Neural progenitor cell (in vitro differentiated cells): ENCODE data around the gene SCIN. TPM values are rescaled to one million over a fixed set of nuclear protein-coding genes. Genes with fewer than 3 reads are reported as not detected.

Source experiments
- DNase-seq: peaks from one replicate; pipeline ENCODE4 v3.0.0-alpha.2; 2016; ENCODE audit warnings: low spot score
- H2AFZ ChIP-seq: fragments of 200-600 bp; sonication (generic); replicated peaks from 2 replicates; pipeline ENCODE4 v1.6.1; 2016; ENCODE audit warnings: antibody characterized with exemption
- H3F3A ChIP-seq: fragments of 200-600 bp; sonication (generic); 2 replicates; pipeline ENCODE4 v1.6.1; 2016; ENCODE audit warnings: antibody characterized with exemption, low read depth
- H3K27ac ChIP-seq: fragments of 200-600 bp; sonication (generic); 2 replicates; pipeline ENCODE4 v1.5.1; 2016; ENCODE audit warnings: mild to moderate bottlenecking
- H3K27me3 ChIP-seq: fragments of 200-600 bp; sonication (generic); 2 replicates; pipeline ENCODE4 v1.6.1; 2016; ENCODE audit warnings: mild to moderate bottlenecking, moderate library complexity
- H3K36me3 ChIP-seq: fragments of 200-600 bp; sonication (generic); 2 replicates; pipeline ENCODE4 v1.5.1; 2016
- H3K4me1 ChIP-seq: fragments of 200-600 bp; sonication (generic); 2 replicates; pipeline ENCODE4 v1.6.1; 2016; ENCODE audit warnings: mixed run types
- H3K4me2 ChIP-seq: fragments of 200-600 bp; sonication (generic); 2 replicates; pipeline ENCODE4 v1.6.1; 2016
- H3K4me3 ChIP-seq: fragments of 200-600 bp; sonication (generic); 2 replicates; pipeline ENCODE4 v1.5.1; 2016
- H3K79me2 ChIP-seq: fragments of 200-600 bp; sonication (generic); 2 replicates; pipeline ENCODE4 v1.6.1; 2016; ENCODE audit warnings: low read depth
- H3K9ac ChIP-seq: fragments of 200-600 bp; sonication (generic); 2 replicates; pipeline ENCODE4 v1.6.1; 2016
- H3K9me3 ChIP-seq: fragments of 200-600 bp; sonication (generic); 2 replicates; pipeline ENCODE4 v1.5.1; 2016; ENCODE audit warnings: low read depth
- H4K20me1 ChIP-seq: fragments of 200-600 bp; sonication (generic); 2 replicates; pipeline ENCODE4 v1.6.1; 2016; ENCODE audit warnings: low read depth
- H3K27ac Mint-ChIP-seq: 3 replicates; pipeline ENCODE4 v1.8.0; 2021; ENCODE audit warnings: mixed read lengths
- H3K27me3 Mint-ChIP-seq: 2 replicates; pipeline ENCODE4 v1.8.0; 2022; ENCODE audit warnings: low read depth, mild to moderate bottlenecking, inconsistent platforms, moderate library complexity, mixed read lengths; ENCODE audit not compliant: insufficient read depth
- H3K36me3 Mint-ChIP-seq: 3 replicates; pipeline ENCODE4 v1.8.0; 2021; ENCODE audit warnings: mixed read lengths
- H3K4me1 Mint-ChIP-seq: 3 replicates; pipeline ENCODE4 v1.8.0; 2021; ENCODE audit warnings: mixed read lengths
- H3K4me3 Mint-ChIP-seq: 3 replicates; pipeline ENCODE4 v1.8.0; 2021; ENCODE audit warnings: mild to moderate bottlenecking, moderate library complexity, mixed read lengths
- H3K9me3 Mint-ChIP-seq: 3 replicates; pipeline ENCODE4 v1.8.0; 2020; ENCODE audit warnings: mixed read lengths
- CTCF ChIP-seq: fragments of 200-600 bp; sonication (generic); IDR thresholded peaks from 2 replicates; pipeline ENCODE4 v1.5.1; 2017; ENCODE audit warnings: antibody characterized with exemption, mild to moderate bottlenecking
- EZH2 ChIP-seq: fragments of 200-600 bp; sonication (generic); IDR thresholded peaks from 2 replicates; pipeline ENCODE4 v1.6.1; 2017; ENCODE audit warnings: antibody characterized with exemption, mild to moderate bottlenecking, moderate library complexity
- EZH2phosphoT487 ChIP-seq: fragments of 200-600 bp; sonication (generic); IDR thresholded peaks from 2 replicates; pipeline ENCODE4 v1.6.1; 2017; ENCODE audit warnings: antibody characterized with exemption
- total RNA-seq: library from RNA; depleted of rRNA; stranded (reverse); fragments of >200 nt; gene quantifications from 2 replicates; pipeline ENCODE4 v1.2.3, GENCODE V29; 2015; ENCODE audit warnings: low replicate concordance

SCIN gene
- total RNA-seq, 1 donor from 2014 or later, result not detected

DNA sequence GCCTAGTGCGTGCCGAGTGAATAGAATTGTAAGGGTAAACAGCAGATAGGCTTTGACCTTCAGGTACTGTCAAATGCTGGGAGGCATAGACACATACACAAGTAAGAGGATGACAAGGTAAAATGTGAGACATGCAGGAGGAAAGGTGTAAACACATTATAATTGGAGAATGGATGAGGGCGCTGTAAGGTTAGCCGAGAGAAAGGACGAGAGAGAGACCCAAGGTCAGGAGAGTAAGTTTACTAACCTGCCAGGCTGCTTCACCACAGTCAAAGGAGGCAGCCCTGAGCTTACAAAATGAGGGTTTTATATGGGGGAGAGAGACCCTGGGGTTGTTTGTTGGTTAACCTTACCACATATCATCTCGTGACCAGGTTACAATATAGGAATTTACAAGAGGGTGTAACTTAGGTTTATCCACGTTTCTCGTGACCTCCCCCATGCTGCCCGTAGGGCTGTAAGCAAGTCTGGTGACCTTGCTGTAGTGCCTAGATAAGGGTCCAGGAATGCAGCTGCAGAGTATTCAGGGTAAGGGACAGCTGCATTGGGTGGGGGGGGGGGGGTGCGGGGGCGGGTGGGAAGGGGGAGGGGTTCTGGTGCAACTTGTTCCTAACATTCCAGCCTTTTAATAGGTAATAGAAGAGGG lies 17.9 kb downstream of the SCIN start:
- Mint-ChIP-seq H3K27ac (no peak overlapping the region), H3K4me1 (no peaks in the 10 kb centered on the region), H3K27me3 (peaks cover 2% of the 10 kb centered on the region), H3K36me3 (no peaks in the 10 kb centered on the region), H3K9me3 (no peaks in the 10 kb centered on the region), H3K4me3 (no peak overlapping the region)
- no peaks in the 10 kb centered on the region for H3K27me3 ChIP-seq
- no peak overlapping the region for H2AFZ ChIP-seq
- no peaks in the 10 kb centered on the region for H3F3A ChIP-seq
- H3K9me3 ChIP-seq, result no peaks in the 10 kb centered on the region
- no peak overlapping the region for H3K4me3 ChIP-seq
- H4K20me1 ChIP-seq, result no peaks in the 10 kb centered on the region
- TF ChIP-seq EZH2 (no peak), CTCF (no peak), EZH2phosphoT487 (no peak)
- H3K9ac ChIP-seq, result no peak overlapping the region
- H3K4me1 ChIP-seq, result no peaks in the 10 kb centered on the region
- H3K36me3 ChIP-seq, result no peaks in the 10 kb centered on the region
- H3K4me2 ChIP-seq, result no peak overlapping the region
- no peaks in the 10 kb centered on the region for H3K79me2 ChIP-seq
- no peak overlapping the region for H3K27ac ChIP-seq
- no peak for DNase-seq

DNA sequence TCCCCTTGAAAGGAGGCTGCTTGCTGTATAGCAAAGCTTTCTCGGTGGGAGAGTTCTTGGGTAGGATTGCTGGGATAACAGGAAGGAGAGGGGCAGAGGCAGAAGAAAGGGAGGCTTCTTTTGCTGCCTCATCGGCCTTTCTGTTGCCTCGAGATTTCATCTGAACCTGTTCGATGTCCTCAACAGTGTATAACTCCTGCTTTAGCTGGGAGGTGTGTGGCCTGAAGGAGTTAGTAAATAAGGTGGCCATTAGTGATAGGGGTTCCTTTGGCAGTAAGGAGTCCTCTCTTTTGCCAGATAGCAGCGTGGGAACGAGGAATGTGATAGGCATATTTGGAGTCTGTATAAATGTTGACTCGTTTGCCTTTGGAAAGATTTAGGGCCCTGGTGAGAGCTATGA lies 20.0 kb downstream of the SCIN start:
- Histone ChIP-seq H3K4me3 (no peak overlapping the region), H3K27ac (no peak overlapping the region), H4K20me1 (no peaks in the 10 kb centered on the region), H3K79me2 (no peaks in the 10 kb centered on the region), H3K9me3 (no peaks in the 10 kb centered on the region), H3K4me2 (no peak overlapping the region), H2AFZ (no peak overlapping the region), H3K27me3 (no peaks in the 10 kb centered on the region), H3K36me3 (no peaks in the 10 kb centered on the region), H3F3A (no peaks in the 10 kb centered on the region), H3K4me1 (no peaks in the 10 kb centered on the region), H3K9ac (no peak overlapping the region)
- H3K9me3 Mint-ChIP-seq, result peaks cover 5% of the 10 kb centered on the region
- TF ChIP-seq EZH2phosphoT487 (no peak), EZH2 (no peak), CTCF (no peak)
- H3K4me1 Mint-ChIP-seq, result no peaks in the 10 kb centered on the region
- no peak overlapping the region for H3K4me3 Mint-ChIP-seq
- no peak overlapping the region for H3K27ac Mint-ChIP-seq
- no peaks in the 10 kb centered on the region for H3K36me3 Mint-ChIP-seq
- no peak for DNase-seq
- peaks cover 2% of the 10 kb centered on the region for H3K27me3 Mint-ChIP-seq

DNA sequence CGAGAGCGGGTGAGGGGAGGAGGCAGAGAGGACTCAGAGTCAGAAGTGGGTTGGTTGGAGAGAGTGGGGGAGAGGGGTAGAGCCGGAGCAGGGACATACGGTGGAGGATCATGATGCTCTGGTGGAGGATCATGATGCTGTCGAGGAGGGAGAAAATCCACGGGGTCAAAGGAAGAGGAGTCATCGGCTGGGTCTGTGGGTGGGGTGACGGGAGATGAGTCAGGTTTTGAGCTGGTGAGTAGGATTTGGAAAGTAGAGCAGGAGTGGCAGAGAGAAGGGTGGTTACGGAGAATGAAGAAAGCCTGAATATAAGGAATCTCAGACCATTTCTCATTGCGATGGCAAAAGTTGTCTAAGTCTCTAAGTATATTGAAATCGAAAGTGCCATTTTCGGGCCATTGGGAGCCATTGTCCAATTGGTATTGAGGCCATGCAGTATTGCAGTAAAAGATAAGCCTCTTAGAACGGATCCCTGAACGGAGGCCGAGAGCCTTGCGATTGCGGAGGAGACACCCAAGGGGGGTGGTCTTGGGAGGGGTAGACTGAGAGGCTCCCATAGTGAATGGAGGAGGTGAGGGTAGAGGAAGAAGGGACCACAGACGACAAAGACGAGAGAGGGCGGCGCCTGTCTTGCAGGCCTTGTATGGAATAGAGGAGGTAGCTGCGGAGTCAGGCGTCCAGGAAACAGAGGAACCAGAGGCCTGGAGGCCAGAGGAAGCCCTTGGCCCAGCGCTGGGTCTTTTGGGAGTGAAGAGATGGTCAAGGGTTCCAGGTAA lies 23.8 kb downstream of the SCIN start:
- TF ChIP-seq EZH2 (no peak), EZH2phosphoT487 (no peak), CTCF (no peak)
- Histone ChIP-seq H3K27ac (no peak overlapping the region), H3K4me3 (no peak overlapping the region), H3F3A (no peaks in the 10 kb centered on the region), H3K27me3 (no peaks in the 10 kb centered on the region), H2AFZ (no peak overlapping the region), H3K9me3 (no peaks in the 10 kb centered on the region), H3K9ac (no peak overlapping the region), H3K79me2 (no peaks in the 10 kb centered on the region), H3K4me2 (no peak overlapping the region), H3K36me3 (no peaks in the 10 kb centered on the region), H4K20me1 (no peaks in the 10 kb centered on the region), H3K4me1 (no peaks in the 10 kb centered on the region)
- no peak for DNase-seq
- H3K36me3 Mint-ChIP-seq, result no peaks in the 10 kb centered on the region
- H3K4me3 Mint-ChIP-seq, result no peak overlapping the region
- peaks cover 5% of the 10 kb centered on the region for H3K9me3 Mint-ChIP-seq
- H3K27ac Mint-ChIP-seq, result no peak overlapping the region
- H3K4me1 Mint-ChIP-seq, result no peaks in the 10 kb centered on the region
- no peaks in the 10 kb centered on the region for H3K27me3 Mint-ChIP-seq
